HepG2 (cell line): ENCODE data around the gene NFATC3. TPM values are rescaled to one million over a fixed set of nuclear protein-coding genes. Genes with fewer than 3 reads are reported as not detected.

Source experiments
- E2F2 ChIP-seq: sonication (generic); formaldehyde crosslinking; IDR thresholded peaks from 2 replicates; pipeline ENCODE4 v1.4.0; 2020; ENCODE audit warnings: missing genetic modification reagents, borderline replicate concordance
- ERF ChIP-seq: IDR thresholded peaks from 2 replicates; pipeline ENCODE4 v1.6.1; 2018; ENCODE audit warnings: missing biosample characterization, missing genetic modification reagents
- ETV6 ChIP-seq: sonication (generic); formaldehyde crosslinking; conservative IDR thresholded peaks from 2 replicates; pipeline ENCODE4 v1.4.0; 2020; ENCODE audit warnings: missing genetic modification reagents
- GATAD1 ChIP-seq: IDR thresholded peaks from 2 replicates; pipeline ENCODE4 v1.6.1; 2016; ENCODE audit warnings: missing genetic modification reagents, missing compliant biosample characterization
- HOXD1 ChIP-seq: sonication (generic); formaldehyde crosslinking; IDR thresholded peaks from 2 replicates; pipeline ENCODE4 v1.5.0; 2020; ENCODE audit warnings: missing genetic modification reagents
- MYPOP ChIP-seq: sonication (generic); formaldehyde crosslinking; IDR thresholded peaks from 2 replicates; pipeline ENCODE4 v1.8.1; 2023; ENCODE audit warnings: mild to moderate bottlenecking, moderate library complexity, missing genetic modification reagents
- NFE2L2 ChIP-seq: fragments of 150-350 bp; IDR thresholded peaks from 2 replicates; pipeline ENCODE4 v1.6.1; 2014; ENCODE audit warnings: low read length
- PHF5A ChIP-seq: IDR thresholded peaks from one replicate; pipeline ENCODE4 v1.6.1; 2018; ENCODE audit warnings: low read depth, missing genetic modification reagents; ENCODE audit not compliant: unreplicated experiment
- POLR2AphosphoS2 ChIP-seq: IDR thresholded peaks from 2 replicates; pipeline ENCODE4 v1.6.1; 2011; ENCODE audit warnings: low read depth, low read length, improper control_type of control experiment
- PPARG ChIP-seq: conservative IDR thresholded peaks from 2 replicates; pipeline ENCODE4 v1.6.1; 2016; ENCODE audit warnings: missing biosample characterization, missing genetic modification reagents
- SIN3A ChIP-seq: IDR thresholded peaks from 2 replicates; pipeline ENCODE4 v1.6.1; 2011; ENCODE audit warnings: low read depth, mild to moderate bottlenecking, control low read depth, low read length, borderline replicate concordance
- TBL1XR1 ChIP-seq: fragments of 150-350 bp; IDR thresholded peaks from 2 replicates; pipeline ENCODE4 v1.6.1; 2014; ENCODE audit warnings: borderline replicate concordance, low read length; ENCODE audit not compliant: partially characterized antibody
- YY1 ChIP-seq: IDR thresholded peaks from 2 replicates; pipeline ENCODE4 v1.6.1; 2011; ENCODE audit warnings: low read length, low read depth, moderate library complexity, mild to moderate bottlenecking; ENCODE audit not compliant: insufficient read depth, insufficient replicate concordance
- ZBED4 ChIP-seq: sonication (generic); formaldehyde crosslinking; IDR thresholded peaks from 2 replicates; pipeline ENCODE4 v1.4.0; 2020; ENCODE audit warnings: missing genetic modification reagents, borderline replicate concordance
- ZFP82 ChIP-seq: sonication (generic); formaldehyde crosslinking; IDR thresholded peaks from 2 replicates; pipeline ENCODE4 v1.5.1; 2020; ENCODE audit warnings: mild to moderate bottlenecking, missing genetic modification reagents, borderline replicate concordance
- ZKSCAN1 ChIP-seq: fragments of 150-350 bp; IDR thresholded peaks from 2 replicates; pipeline ENCODE4 v1.6.1; 2014; ENCODE audit warnings: low read length
- ZNF383 ChIP-seq: sonication (generic); formaldehyde crosslinking; IDR thresholded peaks from 2 replicates; pipeline ENCODE4 v1.4.0; 2020; ENCODE audit warnings: missing genetic modification reagents, mild to moderate bottlenecking, borderline replicate concordance
- ZNF574 ChIP-seq: sonication (generic); formaldehyde crosslinking; IDR thresholded peaks from 2 replicates; pipeline ENCODE4 v1.4.0; 2020; ENCODE audit warnings: missing genetic modification reagents
- ZNF652 ChIP-seq: IDR thresholded peaks from 2 replicates; pipeline ENCODE4 v1.6.1; 2016; ENCODE audit warnings: low read depth, borderline replicate concordance
- ZNF672 ChIP-seq: sonication (generic); formaldehyde crosslinking; IDR thresholded peaks from 2 replicates; pipeline ENCODE4 v1.8.1; 2022; ENCODE audit warnings: missing genetic modification reagents
- ZNF776 ChIP-seq: sonication (generic); formaldehyde crosslinking; IDR thresholded peaks from 2 replicates; pipeline ENCODE4 v1.4.0; 2020; ENCODE audit warnings: mild to moderate bottlenecking, missing genetic modification reagents
- ZNF878 ChIP-seq: sonication (generic); formaldehyde crosslinking; IDR thresholded peaks from 2 replicates; pipeline ENCODE4 v1.8.1; 2023; ENCODE audit warnings: mild to moderate bottlenecking, missing genetic modification reagents, moderate library complexity
- polyA plus RNA-seq, 8 experiments: library from polyadenylated mRNA; depleted of rRNA in 3 of 8; stranded (reverse) in 7 of 8; unstranded in 1 of 8; fragments of >200 nt; fragmentation: Illumina TruSeq in 4 of 8; extraction: Trizol in 4 of 8; gene quantifications; 2 replicates each; pipeline versions ENCODE4 v1.2.1 to v1.2.3, GENCODE V29; 2011 to 2016; ENCODE audit warnings: low read depth in 4 of 8, missing spikeins in 1 of 8, mixed read lengths in 1 of 8; ENCODE audit not compliant: insufficient read depth in 1 of 8
- total RNA-seq, 5 experiments: library from RNA; depleted of rRNA; stranded (reverse); fragments of >200 nt; fragmentation: Illumina TruSeq; extraction: Trizol; gene quantifications; 2 replicates each; pipeline ENCODE4 v1.2.3, GENCODE V29; 2016; ENCODE audit warnings: low read depth in 1 of 5

Gene NFATC3
- total and polyA plus RNA-seq, 2 of the 13 experiments (the other 11 are each of a cell fraction or from before 2014, with no cell fraction given), result 52.6 to 62.7 TPM

- TF ChIP-seq ZNF574 (CRISPR knock-in tag), result peak; percentile 52
- no peak for TF ChIP-seq NFE2L2
- no peak for TF ChIP-seq ZNF776 (CRISPR knock-in tag)
- peak; percentile 49; the same call in 1 of the 2 replicates for TF ChIP-seq GATAD1 (CRISPR knock-in tag)
- TF ChIP-seq E2F2 (CRISPR knock-in tag), result no peak
- TF ChIP-seq ZNF878 (CRISPR knock-in tag), result no peak
- TF ChIP-seq ZKSCAN1, result no peak
- TF ChIP-seq MYPOP (CRISPR knock-in tag), result no peak
- no peak for TF ChIP-seq HOXD1 (CRISPR knock-in tag)
- TF ChIP-seq ZNF672 (CRISPR knock-in tag), result no peak
- no peak for TF ChIP-seq TBL1XR1
- no peak for TF ChIP-seq ZFP82 (CRISPR knock-in tag)
- no peak for TF ChIP-seq SIN3A
- peak; percentile 66 for TF ChIP-seq YY1
- 0 out of 2 replicates have a peak, but pooled peaks have one; percentile 46 for TF ChIP-seq ZBED4 (CRISPR knock-in tag)
- TF ChIP-seq PPARG, result no peak
- no peak for TF ChIP-seq ETV6
- no peak for TF ChIP-seq POLR2AphosphoS2
- TF ChIP-seq ERF, result no peak
- TF ChIP-seq PHF5A (CRISPR knock-in tag), result peak; percentile 69
- no peak for TF ChIP-seq ZNF652 (CRISPR knock-in tag)
- TF ChIP-seq ZNF383, result 0 out of 2 replicates have a peak, but pooled peaks have one; percentile 21
These were observed 44.5 kb upstream of the NFATC3 start (continued) for GRCh38 chr16:68040506-68041288.
